ENCODE data around the gene BHLHE40. TPM values are rescaled to one million over a fixed set of nuclear protein-coding genes. Genes with fewer than 3 reads are reported as not detected.

BHLHE40 gene
- total RNA-seq = 13.3 and 14.5 TPM in 2 replicates

GRCh38 chr3:4979428-4980228 is at the start of gene BHLHE40:
BHLHE40 (plus strand) TSS chr3:4979437; CDS start chr3:4979719, 282 bp downstream.

Other genes with a start within 250 kb of the BHLHE40 start
- gene ARL8B, start 142.9 kb downstream of the BHLHE40 start, total RNA-seq = 34.3 and 35.7 TPM in 2 replicates
- 38.4 and 54.6 TPM in 2 replicates for gene EDEM1, start 208.3 kb downstream of the BHLHE40 start, total RNA-seq

All from cardiac ventricle fibroblast (primary cell).